GM18909 (cell line): ENCODE results near the gene FILIP1.
A peak's percentile ranks its signal among the peaks of the same experiment; 100 is the strongest.

Experiments used
- ATAC-seq: cut with Tn5 transposase; IDR thresholded peaks from one replicate; pipeline ENCODE4 v1.9.1; 2021; ENCODE audit warnings: mild to moderate bottlenecking; ENCODE audit not compliant: unreplicated experiment, poor library complexity

Gene FILIP1, protein sequence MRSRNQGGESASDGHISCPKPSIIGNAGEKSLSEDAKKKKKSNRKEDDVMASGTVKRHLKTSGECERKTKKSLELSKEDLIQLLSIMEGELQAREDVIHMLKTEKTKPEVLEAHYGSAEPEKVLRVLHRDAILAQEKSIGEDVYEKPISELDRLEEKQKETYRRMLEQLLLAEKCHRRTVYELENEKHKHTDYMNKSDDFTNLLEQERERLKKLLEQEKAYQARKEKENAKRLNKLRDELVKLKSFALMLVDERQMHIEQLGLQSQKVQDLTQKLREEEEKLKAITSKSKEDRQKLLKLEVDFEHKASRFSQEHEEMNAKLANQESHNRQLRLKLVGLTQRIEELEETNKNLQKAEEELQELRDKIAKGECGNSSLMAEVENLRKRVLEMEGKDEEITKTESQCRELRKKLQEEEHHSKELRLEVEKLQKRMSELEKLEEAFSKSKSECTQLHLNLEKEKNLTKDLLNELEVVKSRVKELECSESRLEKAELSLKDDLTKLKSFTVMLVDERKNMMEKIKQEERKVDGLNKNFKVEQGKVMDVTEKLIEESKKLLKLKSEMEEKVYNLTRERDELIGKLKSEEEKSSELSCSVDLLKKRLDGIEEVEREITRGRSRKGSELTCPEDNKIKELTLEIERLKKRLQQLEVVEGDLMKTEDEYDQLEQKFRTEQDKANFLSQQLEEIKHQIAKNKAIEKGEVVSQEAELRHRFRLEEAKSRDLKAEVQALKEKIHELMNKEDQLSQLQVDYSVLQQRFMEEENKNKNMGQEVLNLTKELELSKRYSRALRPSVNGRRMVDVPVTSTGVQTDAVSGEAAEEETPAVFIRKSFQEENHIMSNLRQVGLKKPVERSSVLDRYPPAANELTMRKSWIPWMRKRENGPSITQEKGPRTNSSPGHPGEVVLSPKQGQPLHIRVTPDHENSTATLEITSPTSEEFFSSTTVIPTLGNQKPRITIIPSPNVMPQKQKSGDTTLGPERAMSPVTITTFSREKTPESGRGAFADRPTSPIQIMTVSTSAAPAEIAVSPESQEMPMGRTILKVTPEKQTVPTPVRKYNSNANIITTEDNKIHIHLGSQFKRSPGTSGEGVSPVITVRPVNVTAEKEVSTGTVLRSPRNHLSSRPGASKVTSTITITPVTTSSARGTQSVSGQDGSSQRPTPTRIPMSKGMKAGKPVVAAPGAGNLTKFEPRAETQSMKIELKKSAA (N-terminal part only)

DNA sequence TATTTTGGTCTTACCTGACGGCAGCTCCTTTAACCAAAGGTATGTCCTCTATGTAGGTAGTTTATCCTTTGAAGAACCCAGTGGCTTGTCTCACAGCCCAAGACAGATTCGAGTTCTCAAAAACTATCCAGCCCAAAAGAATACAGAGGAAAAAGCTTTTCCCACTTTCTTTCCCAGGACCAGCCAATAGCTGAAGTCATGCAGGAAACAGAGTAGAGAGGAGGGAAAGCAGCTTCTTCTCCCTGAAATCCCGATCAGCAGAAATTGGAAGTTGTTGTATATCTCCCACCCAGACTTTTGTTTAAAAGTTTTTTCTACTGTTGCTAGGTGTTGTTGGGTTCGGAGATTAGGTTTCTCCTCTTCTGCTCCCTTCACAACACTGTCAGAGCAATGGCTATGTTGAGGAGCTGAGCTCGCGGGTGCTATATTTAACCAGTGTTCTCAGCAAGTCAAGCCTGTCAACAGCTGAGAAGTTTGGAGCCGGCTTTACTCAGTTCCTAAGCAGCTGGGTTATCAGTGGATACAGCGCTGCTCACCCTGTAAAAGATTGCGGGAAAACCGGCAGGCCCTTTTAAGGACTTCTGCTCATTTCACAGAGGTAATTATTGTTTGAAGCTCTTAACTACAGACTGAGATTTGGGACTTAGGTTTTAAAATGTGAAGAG, at the start of gene FILIP1:
Gene FILIP1 (minus strand): TSS at position 401 of the 665 bp plus-strand sequence. CDS start 78,828 bp downstream, outside the sequence.
- no peak for ATAC-seq

DNA sequence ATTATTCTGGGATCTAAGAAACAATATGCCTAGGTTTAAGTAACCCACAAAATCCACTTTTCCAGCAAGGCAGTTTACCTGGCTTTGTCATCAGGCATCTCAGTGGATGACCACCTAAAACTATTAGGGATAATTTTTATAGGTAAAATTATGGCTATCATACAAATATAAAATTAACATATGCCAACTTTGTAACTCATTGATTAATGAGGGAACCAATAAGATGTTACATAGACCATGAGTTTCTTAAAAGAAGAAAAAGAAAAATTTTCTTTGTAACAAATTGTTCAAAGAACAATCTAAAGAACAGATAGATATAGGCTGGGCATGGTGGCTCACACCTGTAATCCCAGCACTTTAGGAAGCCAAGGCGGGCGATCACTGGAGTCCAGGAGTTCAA, 49.7 kb upstream of the FILIP1 start:
- no peak for ATAC-seq

DNA sequence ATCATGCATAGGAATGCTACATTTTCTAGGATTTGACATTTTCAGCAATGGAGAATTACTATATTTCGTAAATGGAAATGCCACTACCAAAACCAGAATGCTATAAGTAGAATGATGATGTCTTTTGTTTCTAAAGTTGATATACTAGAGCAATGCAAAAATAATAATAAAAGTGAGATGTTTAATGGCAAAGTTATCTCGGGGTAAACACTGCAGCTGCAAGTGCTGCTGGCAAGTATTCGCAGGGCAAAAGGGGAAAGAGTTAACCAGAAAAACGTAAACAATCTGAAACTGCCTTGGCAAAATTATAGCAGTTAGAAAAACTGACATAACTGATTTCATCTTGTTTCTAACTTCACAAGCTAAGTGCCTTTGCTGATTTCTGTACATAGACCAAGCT, 45.5 kb upstream of the FILIP1 start:
- ATAC-seq: no peak

DNA sequence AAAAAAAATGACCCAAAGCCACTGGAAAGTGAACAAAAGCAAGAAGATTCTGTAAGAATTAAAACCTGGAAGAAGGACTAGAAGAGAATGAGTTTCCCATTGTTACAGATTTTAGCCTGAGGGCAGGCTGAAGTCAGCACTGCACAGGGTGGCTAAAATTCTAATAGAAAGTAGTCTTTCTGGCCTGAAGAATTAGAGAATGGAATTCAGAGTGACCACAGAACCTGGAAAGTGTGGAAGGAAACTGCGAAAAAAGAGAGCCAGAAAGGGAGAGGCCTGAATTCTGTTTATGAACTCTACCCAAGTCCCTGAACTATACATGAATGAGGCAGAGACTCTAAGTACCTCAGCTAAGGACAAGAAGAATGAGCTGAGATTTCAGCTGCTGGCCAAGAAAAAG, 38.9 kb upstream of the FILIP1 start:
- no peak for ATAC-seq

DNA sequence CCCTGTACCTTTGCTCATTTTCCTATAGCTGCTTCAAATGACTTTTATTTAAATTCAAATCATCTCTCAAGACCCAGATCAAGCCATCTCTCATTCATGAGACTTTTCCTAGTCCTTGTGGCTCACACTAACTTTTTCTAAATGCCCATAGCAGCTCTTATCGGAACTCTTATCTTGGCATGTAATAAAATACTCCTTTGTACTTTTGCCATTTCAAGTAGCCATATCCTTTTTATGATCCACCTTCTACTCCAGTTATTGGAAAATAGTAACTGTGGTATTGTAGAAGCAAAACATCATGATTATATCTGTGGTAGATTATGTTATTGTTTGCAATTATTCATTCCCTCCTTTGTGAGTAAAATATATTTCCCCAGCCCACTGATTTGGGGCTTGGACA, 37.6 kb upstream of the FILIP1 start:
- no peak for ATAC-seq

DNA sequence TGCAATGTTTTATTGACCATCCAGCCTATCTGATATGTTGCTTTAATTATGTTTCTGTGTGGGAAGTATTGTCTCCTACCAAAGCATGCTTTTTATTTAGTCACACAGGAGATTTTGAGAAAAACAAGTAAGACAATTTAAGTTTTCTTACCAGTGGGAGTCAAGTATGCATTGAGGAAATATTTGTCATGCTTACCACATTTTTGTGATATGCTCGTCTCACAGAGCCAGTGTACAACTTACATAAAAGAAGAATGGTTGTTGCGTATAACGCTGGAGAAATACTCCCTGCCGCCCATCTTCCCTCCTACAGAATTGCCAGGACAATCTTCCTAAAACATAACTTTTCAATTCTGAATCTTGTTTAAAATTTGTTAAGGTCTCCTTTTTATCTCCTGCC, 37.1 kb upstream of the FILIP1 start:
- no peak for ATAC-seq

DNA sequence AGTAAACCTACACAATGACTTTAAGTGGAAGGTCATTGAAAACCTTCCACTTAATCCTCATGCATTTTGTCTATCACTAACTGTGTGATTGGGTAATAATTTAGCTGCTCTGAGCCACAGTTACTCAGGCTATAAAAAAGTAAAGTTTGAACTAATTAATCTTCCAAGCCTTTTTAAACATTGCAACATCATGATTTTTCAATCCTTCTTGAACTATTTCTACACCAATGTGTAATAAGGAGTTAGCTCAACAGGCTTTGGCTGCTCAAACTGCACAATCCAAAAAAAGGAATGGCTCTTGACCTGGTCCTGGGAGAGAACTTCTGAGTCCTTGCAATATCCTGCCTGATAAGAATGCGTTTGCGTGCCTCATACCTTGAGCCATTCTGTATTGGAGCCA, 34.8 kb upstream of the FILIP1 start:
- no peak for ATAC-seq

DNA sequence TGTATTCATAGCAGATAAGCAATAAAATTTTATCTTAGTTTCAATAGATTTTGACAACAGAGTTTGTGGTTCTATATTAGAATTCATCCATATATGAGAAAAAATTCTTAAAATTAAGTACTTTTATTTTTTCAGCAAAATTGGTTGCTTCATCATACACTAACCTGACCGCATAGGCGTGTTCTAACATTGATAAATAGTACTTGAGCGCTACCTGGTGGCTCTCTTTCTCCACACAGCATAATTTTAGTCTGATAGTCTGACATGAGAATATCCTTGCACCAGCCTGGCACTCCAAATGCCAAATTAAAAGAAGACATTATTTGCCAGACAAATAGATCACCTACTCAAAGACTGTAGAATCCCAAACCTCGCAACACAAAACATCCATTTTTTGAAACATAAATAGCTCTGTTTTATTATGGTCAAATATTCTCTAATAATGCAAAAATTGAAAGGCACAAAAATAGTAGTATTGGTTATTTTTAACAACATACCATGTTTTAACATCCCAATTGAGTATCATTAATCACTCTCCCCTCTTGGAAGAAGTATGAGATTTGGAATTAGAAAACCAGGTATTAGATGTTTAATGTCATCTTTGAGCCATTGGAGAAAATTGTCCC, 33.0 kb upstream of the FILIP1 start:
- ATAC-seq: peak; percentile 83

DNA sequence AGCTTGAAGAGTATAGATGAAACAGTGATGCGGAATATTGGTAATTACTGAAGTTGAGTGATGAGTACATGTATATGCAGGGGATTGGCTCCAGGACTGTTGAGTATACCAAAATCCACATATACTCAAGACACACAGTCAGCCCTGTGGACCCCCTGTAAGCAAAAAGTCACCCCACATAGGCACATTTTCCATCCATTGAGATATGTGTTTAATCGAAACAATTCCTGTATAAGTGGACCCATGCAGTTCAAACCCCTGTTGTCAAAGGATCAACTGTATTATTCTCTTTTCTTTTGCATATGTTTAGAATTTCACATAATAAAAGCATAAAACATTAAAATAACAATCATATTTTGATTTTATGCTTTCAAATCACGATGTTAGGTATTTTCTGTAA, 32.1 kb upstream of the FILIP1 start:
- no peak for ATAC-seq

DNA sequence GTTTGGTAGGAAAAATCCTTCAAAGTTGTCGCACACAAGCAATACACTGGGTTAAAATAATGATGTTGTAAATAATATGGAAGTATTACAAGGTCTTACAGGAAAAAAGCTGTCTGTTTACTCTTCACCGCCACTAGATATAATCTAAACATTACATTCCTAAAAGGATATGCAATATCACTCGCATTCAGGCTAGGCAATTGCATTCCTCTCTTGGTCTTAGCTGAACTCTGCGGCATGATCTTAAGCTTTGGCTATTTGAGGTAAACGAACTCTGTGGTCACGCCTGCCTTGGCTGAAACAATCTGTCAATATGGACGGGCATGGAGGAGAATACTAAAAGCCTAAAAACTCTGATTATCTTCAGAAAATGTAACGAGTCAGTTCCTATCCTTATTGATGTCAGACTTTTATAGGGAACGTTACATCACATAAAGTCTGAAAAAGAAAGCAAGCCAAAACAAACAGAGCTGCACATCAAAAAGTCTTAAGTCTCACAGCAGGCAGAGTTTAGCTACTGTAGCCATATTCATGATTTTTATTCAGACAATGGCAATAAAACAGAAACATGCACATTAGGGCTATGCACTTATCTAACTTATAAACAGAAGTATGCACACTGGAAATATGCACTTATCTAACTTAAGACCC, 30.8 kb upstream of the FILIP1 start:
- ATAC-seq: no peak

DNA sequence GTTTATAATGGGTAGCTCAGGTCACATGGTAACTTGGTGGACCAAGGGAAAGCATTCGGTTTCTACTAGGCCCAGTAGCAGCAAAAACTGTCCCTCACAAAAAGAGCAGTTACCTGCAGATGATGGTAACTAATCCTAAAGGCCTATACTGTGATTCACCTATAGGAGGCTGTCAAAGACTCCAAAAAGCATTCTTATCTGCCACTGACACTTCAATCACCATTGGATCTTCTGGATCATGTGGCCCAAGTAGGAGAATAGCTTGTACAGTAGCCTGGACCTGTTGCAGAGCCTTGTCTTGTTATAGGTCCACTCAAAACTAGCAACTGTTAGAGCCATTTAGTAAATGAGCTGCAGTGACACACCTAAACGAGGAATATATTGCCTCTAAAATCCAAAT, 23.2 kb upstream of the FILIP1 start:
- ATAC-seq: no peak

DNA sequence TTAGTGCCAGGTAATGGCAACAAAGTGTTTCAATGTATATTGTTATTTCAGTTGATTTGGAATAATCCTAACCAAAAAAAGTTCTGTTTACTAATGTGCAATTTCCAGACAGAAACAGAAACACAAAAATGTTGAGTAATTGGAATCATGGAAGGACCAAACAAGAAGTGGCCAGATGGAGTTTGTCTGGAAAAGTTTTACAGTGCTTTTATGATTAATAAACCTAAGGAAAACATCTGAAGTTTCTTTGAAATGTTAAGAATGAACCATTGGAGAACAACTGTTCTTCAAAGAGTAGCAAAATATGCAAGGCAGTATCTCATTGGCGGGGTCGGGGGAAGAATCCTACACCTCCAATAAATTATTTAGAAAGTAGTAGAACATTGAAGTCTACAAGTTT, 19.0 kb upstream of the FILIP1 start:
- no peak for ATAC-seq

DNA sequence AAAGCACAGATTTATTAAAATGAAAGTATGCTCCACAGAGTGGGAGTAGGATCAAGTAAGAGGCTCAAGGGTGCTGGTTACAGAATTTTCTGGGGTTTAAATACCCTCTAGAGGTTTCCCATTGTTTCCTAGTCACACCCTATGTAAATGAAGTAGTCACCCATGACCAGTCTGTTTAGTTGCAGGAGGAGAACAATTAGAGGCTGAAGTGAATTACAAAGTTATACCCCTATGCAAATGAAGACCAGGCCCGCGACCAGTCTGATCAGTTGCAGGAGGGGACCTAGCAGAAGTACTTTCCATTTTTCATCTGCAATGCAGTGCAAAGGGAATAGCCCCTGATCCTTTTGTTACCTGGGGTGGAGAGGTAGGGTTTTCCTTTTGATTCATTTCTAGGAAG, 11.8 kb upstream of the FILIP1 start:
- ATAC-seq: no peak

DNA sequence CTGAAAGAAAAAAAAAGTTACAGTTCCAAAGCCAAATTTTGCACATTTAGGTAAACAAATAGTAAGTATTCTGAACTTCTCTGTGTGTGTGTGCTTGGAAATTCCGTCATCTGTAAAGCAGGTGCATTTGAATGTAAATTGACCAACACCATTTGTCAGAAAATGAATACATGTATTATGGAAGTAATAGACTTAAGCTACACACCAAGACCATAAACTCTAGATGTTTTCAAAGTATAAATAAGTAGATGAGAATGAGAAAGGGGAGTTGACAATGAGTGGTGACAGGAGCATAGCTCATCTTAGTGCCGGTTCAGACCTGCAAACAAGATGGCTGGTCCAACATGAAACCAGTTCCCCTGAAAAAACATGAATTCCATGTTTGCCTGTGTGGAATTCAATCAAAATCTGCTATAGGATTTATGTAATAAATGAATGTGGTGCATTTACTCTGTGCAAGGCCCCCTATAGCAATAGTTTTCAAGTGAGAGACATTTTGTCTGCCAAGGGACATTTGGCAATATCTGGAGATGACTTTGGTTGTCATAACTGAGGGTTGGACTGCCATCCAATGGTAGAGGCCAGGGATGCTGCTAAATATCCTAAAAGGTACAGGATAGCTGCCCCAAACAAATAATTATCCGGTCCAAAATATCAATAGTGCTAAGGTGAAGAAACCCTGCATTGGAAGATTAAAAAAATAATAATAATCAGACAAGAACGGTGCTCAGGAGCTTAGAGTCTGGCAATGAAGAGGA, 11.0 kb upstream of the FILIP1 start:
- no peak for ATAC-seq

DNA sequence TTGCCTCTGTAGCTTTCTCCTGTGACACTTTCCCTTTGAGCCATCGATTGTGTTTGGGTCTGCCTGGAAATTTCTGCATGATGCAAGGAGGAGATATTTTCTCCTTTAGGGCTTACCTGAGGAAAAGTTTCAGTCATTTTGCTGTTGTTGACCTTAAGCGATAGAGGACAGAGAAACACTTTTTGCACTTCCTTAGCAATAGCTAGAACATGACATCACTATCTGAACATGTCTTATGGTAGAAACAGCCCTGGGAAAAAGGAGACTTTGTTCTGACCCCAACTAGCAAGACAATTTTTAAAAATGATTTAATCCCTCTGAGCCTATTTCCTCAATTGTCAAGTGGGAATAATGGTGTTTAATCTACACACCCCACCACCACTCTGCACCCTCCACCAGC, 9.7 kb upstream of the FILIP1 start:
- no peak for ATAC-seq

DNA sequence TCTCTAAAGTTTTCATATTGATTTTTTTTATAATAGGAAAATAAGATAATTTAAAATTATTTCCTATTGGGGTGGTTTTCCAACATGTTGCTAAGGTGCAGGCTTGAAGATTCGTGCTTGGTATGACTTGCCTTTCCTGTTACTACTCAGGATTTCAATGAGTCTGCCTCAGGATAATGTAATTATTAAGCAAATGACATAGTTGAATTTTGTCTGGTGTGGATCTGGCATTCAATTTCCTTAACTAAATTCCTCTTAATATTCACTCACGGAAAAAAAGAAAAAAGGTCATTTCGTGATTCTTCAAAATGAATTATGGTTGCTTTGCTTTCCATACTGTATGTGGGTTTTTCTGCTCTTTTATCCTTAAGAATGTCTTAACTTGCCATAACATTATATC, 9.3 kb upstream of the FILIP1 start:
- ATAC-seq: no peak

DNA sequence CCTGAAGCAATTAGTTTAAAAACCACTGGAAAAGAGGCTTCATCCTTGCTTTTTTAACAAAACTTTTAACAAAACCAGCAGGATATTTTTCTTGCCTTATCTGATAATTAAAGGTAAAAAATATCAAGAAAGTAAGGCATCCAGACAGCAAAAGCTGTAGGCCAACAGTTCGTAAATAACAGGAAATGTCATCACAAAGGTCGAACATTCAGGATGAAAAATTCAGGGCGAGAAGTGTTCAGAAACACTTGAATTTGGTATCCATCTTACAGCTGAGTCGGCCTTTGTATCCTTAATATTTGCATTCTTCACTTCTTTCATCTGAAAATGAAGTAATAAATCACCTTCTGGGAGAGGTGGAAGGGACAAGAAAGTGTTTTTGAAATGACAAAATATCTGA, 8.2 kb upstream of the FILIP1 start:
- ATAC-seq: no peak

DNA sequence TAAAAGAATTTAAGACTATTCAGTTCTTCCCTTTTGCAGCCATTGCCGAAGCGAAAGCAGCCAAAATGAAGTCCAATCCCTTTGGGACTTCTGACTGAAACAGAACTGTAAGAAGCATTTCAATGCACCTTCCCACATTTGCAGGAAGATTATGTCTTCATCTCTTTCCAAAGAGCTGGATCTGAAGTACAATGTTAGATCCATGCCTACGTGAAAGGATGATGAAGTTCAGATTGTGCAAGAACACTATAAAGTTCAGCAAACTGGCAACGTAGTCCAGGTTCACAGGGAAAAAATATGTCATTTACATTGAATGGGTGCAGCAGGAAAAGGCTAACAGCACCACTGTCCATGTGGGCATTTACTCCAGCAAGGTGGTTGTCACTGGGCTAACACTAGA, 6.0 kb upstream of the FILIP1 start:
- ATAC-seq: no peak

DNA sequence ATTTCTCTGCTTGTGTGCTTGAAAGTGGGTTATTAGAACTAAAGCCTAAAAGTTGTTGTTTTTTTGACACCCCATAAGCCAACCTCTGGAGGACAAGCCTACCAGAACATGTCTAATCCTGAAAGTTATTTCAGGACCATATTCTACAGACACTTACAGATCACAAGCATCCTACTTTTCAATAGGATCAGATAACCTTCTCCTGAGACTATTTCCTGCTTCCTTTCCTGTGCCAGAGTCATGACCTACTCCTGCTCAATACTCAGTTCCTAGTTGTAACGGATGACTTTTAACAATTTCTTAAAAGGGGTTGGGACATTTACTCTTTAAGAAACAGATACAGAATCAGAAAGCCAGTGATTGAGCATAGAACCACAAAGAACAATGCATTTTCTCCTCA, 5.3 kb upstream of the FILIP1 start:
- no peak for ATAC-seq
